HepG2 (cell line): ENCODE results near the gene SELPLG. TPM values are rescaled to one million over a fixed set of nuclear protein-coding genes. Genes with fewer than 3 reads are reported as not detected.

ENCODE experiments used
- ATF1 ChIP-seq: IDR thresholded peaks from 2 replicates; pipeline ENCODE4 v1.6.1; 2016; ENCODE audit warnings: mild to moderate bottlenecking, control low read depth
- CEBPB ChIP-seq: IDR thresholded peaks from 2 replicates; pipeline ENCODE4 v1.6.1; 2011; ENCODE audit warnings: low read depth, low read length, improper control_type of control experiment, borderline replicate concordance
- EP300 ChIP-seq, 3 experiments: sonication (generic) in 1 of 3; formaldehyde crosslinking in 1 of 3; IDR thresholded peaks; 2 replicates each; pipeline versions ENCODE4 v1.5.1 to v1.6.1; 2011 to 2020; ENCODE audit warnings: low read depth in 2 of 3, low read length in 2 of 3, borderline replicate concordance in 1 of 3, improper control_type of control experiment in 1 of 3, mild to moderate bottlenecking in 1 of 3, missing genetic modification reagents in 1 of 3, moderate library complexity in 1 of 3
- ESRRA ChIP-seq: sonication (generic); formaldehyde crosslinking; IDR thresholded peaks from 2 replicates; pipeline ENCODE4 v1.5.1; 2020; ENCODE audit warnings: mild to moderate bottlenecking, low read depth, missing genetic modification reagents
- GABPB1 ChIP-seq: IDR thresholded peaks from 2 replicates; pipeline ENCODE4 v1.6.1; 2016; ENCODE audit warnings: mild to moderate bottlenecking, missing genetic modification reagents, moderate library complexity, missing compliant biosample characterization
- GLI4 ChIP-seq: sonication (generic); formaldehyde crosslinking; IDR thresholded peaks from 2 replicates; pipeline ENCODE4 v1.5.1; 2020; ENCODE audit warnings: missing genetic modification reagents, mild to moderate bottlenecking, moderate library complexity, borderline replicate concordance
- JUND ChIP-seq: sonication (generic); formaldehyde crosslinking; IDR thresholded peaks from 2 replicates; pipeline ENCODE4 v1.8.0; 2022; ENCODE audit warnings: mild to moderate bottlenecking, missing genetic modification reagents
- KAT7 ChIP-seq: IDR thresholded peaks from 2 replicates; pipeline ENCODE4 v1.6.1; 2018; ENCODE audit warnings: borderline replicate concordance, missing compliant biosample characterization
- KLF16 ChIP-seq, 2 experiments: sonication (generic) in 1 of 2; formaldehyde crosslinking in 1 of 2; IDR thresholded peaks; 2 replicates each; pipeline versions ENCODE4 v1.6.1 to v1.8.0; 2016 to 2023; ENCODE audit warnings: missing genetic modification reagents in 2 of 2, missing compliant biosample characterization in 1 of 2
- MAZ ChIP-seq, 2 experiments: sonication (generic) in 1 of 2; formaldehyde crosslinking in 1 of 2; IDR thresholded peaks; 2 replicates each; pipeline versions ENCODE4 v1.5.0 to v1.6.1; 2012 to 2020; ENCODE audit warnings: low read depth in 2 of 2, mild to moderate bottlenecking in 2 of 2, borderline replicate concordance in 1 of 2, improper control_type of control experiment in 1 of 2, low read length in 1 of 2, missing genetic modification reagents in 1 of 2, moderate library complexity in 1 of 2
- NR2C2 ChIP-seq: sonication (generic); formaldehyde crosslinking; IDR thresholded peaks from 2 replicates; pipeline ENCODE4 v1.4.0; 2020; ENCODE audit warnings: missing genetic modification reagents, mild to moderate bottlenecking, moderate library complexity, borderline replicate concordance
- PAX8 ChIP-seq: sonication (generic); formaldehyde crosslinking; IDR thresholded peaks from 2 replicates; pipeline ENCODE4 v1.8.0; 2022; ENCODE audit warnings: mild to moderate bottlenecking, missing genetic modification reagents, borderline replicate concordance
- RARA ChIP-seq: IDR thresholded peaks from 2 replicates; pipeline ENCODE4 v1.6.1; 2016; ENCODE audit warnings: missing genetic modification reagents, missing compliant biosample characterization
- SAP130 ChIP-seq: IDR thresholded peaks from 2 replicates; pipeline ENCODE4 v1.6.1; 2016; ENCODE audit warnings: low read depth
- ZMYM2 ChIP-seq: sonication (generic); formaldehyde crosslinking; IDR thresholded peaks from 2 replicates; pipeline ENCODE4 v1.8.0; 2022; ENCODE audit warnings: mild to moderate bottlenecking, missing genetic modification reagents
- ZNF335 ChIP-seq: sonication (generic); formaldehyde crosslinking; IDR thresholded peaks from 2 replicates; pipeline ENCODE4 v1.4.0; 2020; ENCODE audit warnings: missing genetic modification reagents
- ZNF607 ChIP-seq: sonication (generic); formaldehyde crosslinking; IDR thresholded peaks from 2 replicates; pipeline ENCODE4 v1.5.1; 2020; ENCODE audit warnings: missing genetic modification reagents, mild to moderate bottlenecking, borderline replicate concordance
- polyA plus RNA-seq, 8 experiments: library from polyadenylated mRNA; depleted of rRNA in 3 of 8; stranded (reverse) in 7 of 8; unstranded in 1 of 8; fragments of >200 nt; fragmentation: Illumina TruSeq in 4 of 8; extraction: Trizol in 4 of 8; gene quantifications; 2 replicates each; pipeline versions ENCODE4 v1.2.1 to v1.2.3, GENCODE V29; 2011 to 2016; ENCODE audit warnings: low read depth in 4 of 8, missing spikeins in 1 of 8, mixed read lengths in 1 of 8; ENCODE audit not compliant: insufficient read depth in 1 of 8
- total RNA-seq, 5 experiments: library from RNA; depleted of rRNA; stranded (reverse); fragments of >200 nt; fragmentation: Illumina TruSeq; extraction: Trizol; gene quantifications; 2 replicates each; pipeline ENCODE4 v1.2.3, GENCODE V29; 2016; ENCODE audit warnings: low read depth in 1 of 5
- TF ChIP-seq, protein P1 (sequence below): sonication (generic); formaldehyde crosslinking; IDR thresholded peaks from 2 replicates; pipeline ENCODE4 v1.5.0; 2020; ENCODE audit warnings: mild to moderate bottlenecking, missing genetic modification reagents
- TF ChIP-seq, protein P2 (sequence below): IDR thresholded peaks from 2 replicates; pipeline ENCODE4 v1.6.1; 2016; ENCODE audit warnings: low read depth, borderline replicate concordance
- TF ChIP-seq, protein P3 (sequence below): sonication (generic); formaldehyde crosslinking; IDR thresholded peaks from 2 replicates; pipeline ENCODE4 v1.4.0; 2020; ENCODE audit warnings: missing genetic modification reagents
- TF ChIP-seq, protein P4 (sequence below), 2 experiments: fragments of 450-650 bp in 1 of 2; sonication (generic) in 1 of 2; formaldehyde crosslinking; IDR thresholded peaks; 2 replicates each; pipeline versions ENCODE4 v1.5.0 to v1.8.0; 2020 to 2022; ENCODE audit warnings: mild to moderate bottlenecking in 1 of 2, missing genetic modification reagents in 1 of 2

Gene SELPLG
- total and polyA plus RNA-seq, 2 of the 13 experiments (the other 11 are each of a cell fraction or from before 2014, with no cell fraction given): 0.12 TPM; not detected in 1

DNA sequence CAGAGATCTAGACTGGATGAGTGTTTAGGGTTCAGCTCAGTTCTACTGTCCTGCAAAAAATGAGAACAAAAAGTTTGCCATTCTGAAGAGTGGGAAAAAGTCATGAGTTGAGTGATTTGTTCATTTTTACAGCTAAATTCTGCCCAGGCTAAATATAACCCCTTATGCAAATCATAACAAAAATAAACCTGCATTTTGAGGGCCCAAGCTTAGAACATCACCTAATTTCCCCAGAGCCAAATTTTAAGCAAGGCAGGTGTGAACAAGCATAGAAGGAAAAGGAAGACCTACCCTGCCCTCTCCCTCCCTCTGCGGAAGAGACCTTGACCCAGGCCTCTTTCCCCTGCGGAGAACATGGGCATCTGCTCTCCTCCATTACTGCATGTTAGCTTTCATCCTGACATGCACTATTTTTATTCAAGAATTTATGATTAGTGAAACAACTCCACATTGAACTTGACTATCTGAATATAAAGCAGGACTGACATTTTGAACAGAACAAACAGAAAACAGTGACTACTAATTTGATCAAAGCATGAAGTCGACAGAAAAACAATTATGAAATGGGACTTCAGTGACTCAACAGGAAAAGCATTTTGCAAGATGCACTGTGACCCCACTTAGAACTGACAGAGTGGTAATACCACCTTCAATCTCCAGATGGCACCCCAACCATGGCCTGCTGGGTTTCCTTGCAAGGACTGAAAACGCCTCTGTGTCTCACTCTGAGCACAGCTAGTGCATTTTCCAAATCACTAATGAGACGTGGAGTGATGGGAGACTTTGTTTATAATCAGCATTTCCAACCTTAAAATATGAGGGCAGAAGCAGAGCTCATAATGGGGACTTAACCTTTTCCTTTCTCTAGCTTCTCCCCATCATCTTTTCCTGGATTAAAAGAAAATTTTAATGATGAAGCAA is 30.9 kb upstream of the SELPLG start (continued):
- TF ChIP-seq ZMYM2 (CRISPR knock-in tag) (0 out of 2 replicates have a peak, but pooled peaks have one; percentile 38), ZNF335 (CRISPR knock-in tag) (peak; percentile 48; the same call in 1 of the 2 replicates), ATF1 (CRISPR knock-in tag) (0 out of 2 replicates have a peak, but pooled peaks have one; percentile 7), KAT7 (CRISPR knock-in tag) (peak; percentile 61; the same call in 1 of the 2 replicates), ESRRA (CRISPR knock-in tag) (0 out of 2 replicates have a peak, but pooled peaks have one; percentile 65), SAP130 (CRISPR knock-in tag) (peak; percentile 91), ZNF607 (CRISPR knock-in tag) (0 out of 2 replicates have a peak, but pooled peaks have one; percentile 24), PAX8 (CRISPR knock-in tag) (no peak), NR2C2 (CRISPR knock-in tag) (peak; percentile 80), EP300 (IDR thresholded peaks at IDR 0.05; ENCODE audit: low read depth in 2 of 2, low read length in 2 of 2) (peak in 1 of 2 experiments; percentile 82; a peak in 2 of 4 replicates), EP300 (CRISPR knock-in tag; IDR thresholded peaks at IDR 0.05; ENCODE audit: borderline replicate concordance) (peak; percentile 39; the same call in 1 of the 2 replicates), CEBPB (peak; percentile 94), KLF16 (CRISPR knock-in tag; IDR thresholded peaks at IDR 0.05) (peak in 1 of 2 experiments; percentile 45; a peak in 1 of 4 replicates), GLI4 (CRISPR knock-in tag) (peak; percentile 25; the same call in 1 of the 2 replicates), JUND (CRISPR knock-in tag) (peak; percentile 79; the same call in 1 of the 2 replicates), MAZ (IDR thresholded peaks at IDR 0.05; ENCODE audit: borderline replicate concordance, low read depth, low read length) (0 out of 2 replicates have a peak, but pooled peaks have one; percentile 38), MAZ (CRISPR knock-in tag; IDR thresholded peaks at IDR 0.05; ENCODE audit: low read depth) (no peak), GABPB1 (CRISPR knock-in tag) (peak; percentile 27; the same call in 1 of the 2 replicates), RARA (CRISPR knock-in tag) (peak; percentile 62)
- TF ChIP-seq, protein P1, sequence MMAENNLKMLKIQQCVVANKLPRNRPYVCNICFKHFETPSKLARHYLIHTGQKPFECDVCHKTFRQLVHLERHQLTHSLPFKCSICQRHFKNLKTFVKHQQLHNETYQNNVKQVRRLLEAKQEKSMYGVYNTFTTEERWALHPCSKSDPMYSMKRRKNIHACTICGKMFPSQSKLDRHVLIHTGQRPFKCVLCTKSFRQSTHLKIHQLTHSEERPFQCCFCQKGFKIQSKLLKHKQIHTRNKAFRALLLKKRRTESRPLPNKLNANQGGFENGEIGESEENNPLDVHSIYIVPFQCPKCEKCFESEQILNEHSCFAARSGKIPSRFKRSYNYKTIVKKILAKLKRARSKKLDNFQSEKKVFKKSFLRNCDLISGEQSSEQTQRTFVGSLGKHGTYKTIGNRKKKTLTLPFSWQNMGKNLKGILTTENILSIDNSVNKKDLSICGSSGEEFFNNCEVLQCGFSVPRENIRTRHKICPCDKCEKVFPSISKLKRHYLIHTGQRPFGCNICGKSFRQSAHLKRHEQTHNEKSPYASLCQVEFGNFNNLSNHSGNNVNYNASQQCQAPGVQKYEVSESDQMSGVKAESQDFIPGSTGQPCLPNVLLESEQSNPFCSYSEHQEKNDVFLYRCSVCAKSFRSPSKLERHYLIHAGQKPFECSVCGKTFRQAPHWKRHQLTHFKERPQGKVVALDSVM: peak; percentile 27; the same call in 1 of the 2 replicates
- TF ChIP-seq, protein P2, sequence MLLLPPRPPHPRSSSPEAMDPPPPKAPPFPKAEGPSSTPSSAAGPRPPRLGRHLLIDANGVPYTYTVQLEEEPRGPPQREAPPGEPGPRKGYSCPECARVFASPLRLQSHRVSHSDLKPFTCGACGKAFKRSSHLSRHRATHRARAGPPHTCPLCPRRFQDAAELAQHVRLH (CRISPR knock-in tag): peak; percentile 70; the same call in 1 of the 2 replicates
- TF ChIP-seq, protein P3, sequence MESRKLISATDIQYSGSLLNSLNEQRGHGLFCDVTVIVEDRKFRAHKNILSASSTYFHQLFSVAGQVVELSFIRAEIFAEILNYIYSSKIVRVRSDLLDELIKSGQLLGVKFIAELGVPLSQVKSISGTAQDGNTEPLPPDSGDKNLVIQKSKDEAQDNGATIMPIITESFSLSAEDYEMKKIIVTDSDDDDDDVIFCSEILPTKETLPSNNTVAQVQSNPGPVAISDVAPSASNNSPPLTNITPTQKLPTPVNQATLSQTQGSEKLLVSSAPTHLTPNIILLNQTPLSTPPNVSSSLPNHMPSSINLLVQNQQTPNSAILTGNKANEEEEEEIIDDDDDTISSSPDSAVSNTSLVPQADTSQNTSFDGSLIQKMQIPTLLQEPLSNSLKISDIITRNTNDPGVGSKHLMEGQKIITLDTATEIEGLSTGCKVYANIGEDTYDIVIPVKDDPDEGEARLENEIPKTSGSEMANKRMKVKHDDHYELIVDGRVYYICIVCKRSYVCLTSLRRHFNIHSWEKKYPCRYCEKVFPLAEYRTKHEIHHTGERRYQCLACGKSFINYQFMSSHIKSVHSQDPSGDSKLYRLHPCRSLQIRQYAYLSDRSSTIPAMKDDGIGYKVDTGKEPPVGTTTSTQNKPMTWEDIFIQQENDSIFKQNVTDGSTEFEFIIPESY (CRISPR knock-in tag): peak; percentile 61
- TF ChIP-seq, protein P4, sequence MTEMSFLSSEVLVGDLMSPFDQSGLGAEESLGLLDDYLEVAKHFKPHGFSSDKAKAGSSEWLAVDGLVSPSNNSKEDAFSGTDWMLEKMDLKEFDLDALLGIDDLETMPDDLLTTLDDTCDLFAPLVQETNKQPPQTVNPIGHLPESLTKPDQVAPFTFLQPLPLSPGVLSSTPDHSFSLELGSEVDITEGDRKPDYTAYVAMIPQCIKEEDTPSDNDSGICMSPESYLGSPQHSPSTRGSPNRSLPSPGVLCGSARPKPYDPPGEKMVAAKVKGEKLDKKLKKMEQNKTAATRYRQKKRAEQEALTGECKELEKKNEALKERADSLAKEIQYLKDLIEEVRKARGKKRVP (CRISPR knock-in tag; IDR thresholded peaks at IDR 0.05): peak in 1 of 2 experiments; percentile 58; a peak in 1 of 4 replicates
